IgD-negative memory B cell (primary cell): ENCODE measurements around the gene WWOX. TPM values are rescaled to one million over a fixed set of nuclear protein-coding genes. Genes with fewer than 3 reads are reported as not detected.

Source experiments
- H3K27ac Mint-ChIP-seq, 3 donors: one replicate each; pipeline ENCODE4 v1.8.0; 2020 to 2022; ENCODE audit warnings: mild to moderate bottlenecking in 3 of 3, mixed read lengths in 3 of 3, moderate library complexity in 1 of 3
- H3K27me3 Mint-ChIP-seq: one replicate; pipeline ENCODE4 v1.8.0; 2021; ENCODE audit warnings: mixed read lengths
- H3K36me3 Mint-ChIP-seq: one replicate; pipeline ENCODE4 v1.8.0; 2020; ENCODE audit warnings: mild to moderate bottlenecking, mixed read lengths
- H3K4me1 Mint-ChIP-seq, 3 donors: one replicate each; pipeline ENCODE4 v1.8.0; 2020 to 2022; ENCODE audit warnings: mixed read lengths in 3 of 3, mild to moderate bottlenecking in 1 of 3
- H3K4me3 Mint-ChIP-seq, 4 donors: one replicate each; pipeline ENCODE4 v1.8.0; 2020 to 2022; ENCODE audit warnings: mild to moderate bottlenecking in 4 of 4, mixed read lengths in 4 of 4, moderate library complexity in 3 of 4
- H3K9me3 Mint-ChIP-seq, 3 donors: one replicate each; pipeline ENCODE4 v1.8.0; 2020 to 2021; ENCODE audit warnings: mixed read lengths in 3 of 3, mild to moderate bottlenecking in 1 of 3
- polyA plus RNA-seq: library from polyadenylated mRNA; unstranded; fragments of 300-500 nt; fragmentation: Illumina TruSeq; gene quantifications from one replicate; pipeline ENCODE4 v1.2.3, GENCODE V29; 2021

WWOX gene
- polyA plus RNA-seq, 1 donor from 2014 or later: 12.2 TPM

DNA sequence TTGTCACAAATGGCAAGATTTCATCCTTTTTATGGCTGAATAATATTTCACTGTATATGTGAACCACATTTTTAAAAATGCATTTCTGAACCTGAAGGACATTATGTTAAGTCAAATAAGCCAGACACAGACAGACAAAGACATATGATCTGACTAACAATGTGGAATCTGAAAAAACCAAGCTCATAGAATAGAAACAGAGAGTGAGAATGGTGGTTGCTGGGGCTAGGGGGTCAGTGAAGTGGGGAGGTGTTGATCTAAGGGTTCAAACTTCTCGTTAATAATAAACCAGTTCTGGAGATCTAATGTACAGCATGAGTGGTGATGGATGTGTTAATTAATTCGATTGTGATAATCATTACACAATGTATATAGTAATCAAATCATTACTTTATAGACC is 475.1 kb downstream of the WWOX start:
- Mint-ChIP-seq H3K27me3 (no peaks in the 10 kb centered on the region), H3K36me3 (no peaks in the 10 kb centered on the region), H3K9me3 (peaks cover 0 to 4% (median 1%) of the 10 kb centered on the region in 3 donors), H3K4me1 (peaks cover 8 to 13% (median 10%) of the 10 kb centered on the region in 3 donors), H3K4me3 (no peak overlapping the region), H3K27ac (no peak overlapping the region)

DNA sequence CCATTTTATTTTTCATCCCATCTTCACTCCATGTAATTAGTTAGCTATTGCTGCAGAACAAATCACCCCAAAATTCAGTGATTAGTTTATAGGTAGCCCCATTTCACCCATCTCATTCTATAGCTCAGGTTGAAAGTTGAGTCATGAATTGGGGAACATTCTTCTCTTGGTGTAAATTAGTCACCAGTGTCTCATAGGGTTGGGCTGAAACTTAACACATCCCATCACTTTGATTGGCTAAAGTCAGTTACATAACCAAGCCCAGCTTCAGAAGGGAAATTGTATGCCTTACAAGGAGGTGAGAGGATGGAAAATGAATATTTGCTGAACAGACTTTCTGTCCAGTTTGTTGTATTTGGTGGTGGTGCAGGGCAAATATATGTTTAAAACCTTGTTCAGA is 477.5 kb downstream of the WWOX start:
- Mint-ChIP-seq H3K9me3 (peaks cover 0 to 4% (median 1%) of the 10 kb centered on the region in 3 donors), H3K36me3 (no peaks in the 10 kb centered on the region), H3K27ac (no peak overlapping the region), H3K27me3 (no peaks in the 10 kb centered on the region), H3K4me3 (no peak overlapping the region), H3K4me1 (no peaks in the 10 kb centered on the region)

DNA sequence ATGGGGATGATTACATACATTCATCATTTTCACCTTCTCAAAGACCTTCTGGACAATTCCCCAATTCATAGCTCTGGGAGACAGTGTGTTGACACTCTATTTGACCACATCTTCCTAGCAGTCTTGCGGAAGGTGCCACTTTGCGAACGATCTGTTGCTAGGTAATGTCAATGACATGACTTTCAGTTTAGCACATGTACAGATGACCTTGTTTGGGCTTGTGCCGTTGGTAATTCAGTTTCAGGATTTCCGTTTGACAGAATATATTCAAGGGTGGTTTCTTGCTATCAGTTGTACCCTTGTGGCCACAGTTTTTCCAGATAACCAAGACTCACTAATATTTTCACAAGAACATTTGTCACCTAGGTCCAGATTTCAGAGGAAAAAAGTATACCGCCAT is 478.2 kb downstream of the WWOX start:
- Mint-ChIP-seq H3K27me3 (no peaks in the 10 kb centered on the region), H3K4me3 (no peak overlapping the region), H3K27ac (no peak overlapping the region), H3K9me3 (peaks cover 0 to 4% (median 0%) of the 10 kb centered on the region in 3 donors), H3K36me3 (no peaks in the 10 kb centered on the region), H3K4me1 (no peaks in the 10 kb centered on the region)

DNA sequence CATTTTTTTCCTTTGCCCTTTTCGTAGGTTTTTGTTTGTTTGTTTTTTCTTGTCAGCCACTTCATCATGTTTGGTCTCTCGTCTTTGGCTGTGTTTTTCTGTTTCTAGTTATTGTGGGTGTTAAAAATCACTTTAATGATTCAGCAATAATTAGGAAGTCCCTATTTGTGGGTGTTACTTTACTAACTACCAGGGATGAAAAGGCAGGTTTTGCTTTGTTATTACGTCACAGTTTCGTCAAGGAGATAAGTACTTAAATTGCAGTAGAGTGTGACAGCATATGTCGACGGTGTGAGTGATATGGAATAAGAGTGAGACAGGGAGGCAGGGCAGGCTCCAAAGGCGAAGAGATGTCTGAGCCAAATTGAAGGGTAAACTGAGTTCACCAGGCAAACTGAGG is 479.6 kb downstream of the WWOX start:
- H3K4me3 Mint-ChIP-seq: no peak overlapping the region
- no peaks in the 10 kb centered on the region for H3K9me3 Mint-ChIP-seq
- H3K27ac Mint-ChIP-seq: no peak overlapping the region
- H3K4me1 Mint-ChIP-seq: no peaks in the 10 kb centered on the region
- H3K27me3 Mint-ChIP-seq: no peaks in the 10 kb centered on the region
- H3K36me3 Mint-ChIP-seq: no peaks in the 10 kb centered on the region

DNA sequence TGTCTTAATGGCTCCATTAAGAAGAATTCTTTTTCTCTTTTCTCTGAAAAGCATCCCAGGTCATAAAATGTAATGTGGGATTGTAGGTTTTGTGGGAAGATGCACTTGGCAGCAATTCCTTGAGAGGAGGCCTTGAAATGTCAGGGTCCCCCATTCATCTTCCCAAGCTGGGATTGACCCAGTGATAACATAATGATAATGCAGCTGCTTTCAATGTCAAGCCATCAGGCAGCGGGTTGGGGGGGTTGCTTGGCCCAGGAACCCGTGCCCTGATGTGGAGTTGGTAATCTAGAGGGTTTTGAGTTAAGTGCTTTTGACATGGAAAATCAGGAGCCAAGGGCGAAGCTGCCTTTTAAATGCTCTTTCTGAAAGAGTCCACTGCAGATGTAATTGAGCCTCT is 484.0 kb downstream of the WWOX start:
- H3K9me3 Mint-ChIP-seq: peaks cover 0 to 1% (median 0%) of the 10 kb centered on the region in 3 donors
- peaks cover 2% of the 10 kb centered on the region for H3K36me3 Mint-ChIP-seq
- H3K4me1 Mint-ChIP-seq: no peaks in the 10 kb centered on the region
- H3K27ac Mint-ChIP-seq: no peak overlapping the region
- no peaks in the 10 kb centered on the region for H3K27me3 Mint-ChIP-seq
- no peak overlapping the region for H3K4me3 Mint-ChIP-seq

DNA sequence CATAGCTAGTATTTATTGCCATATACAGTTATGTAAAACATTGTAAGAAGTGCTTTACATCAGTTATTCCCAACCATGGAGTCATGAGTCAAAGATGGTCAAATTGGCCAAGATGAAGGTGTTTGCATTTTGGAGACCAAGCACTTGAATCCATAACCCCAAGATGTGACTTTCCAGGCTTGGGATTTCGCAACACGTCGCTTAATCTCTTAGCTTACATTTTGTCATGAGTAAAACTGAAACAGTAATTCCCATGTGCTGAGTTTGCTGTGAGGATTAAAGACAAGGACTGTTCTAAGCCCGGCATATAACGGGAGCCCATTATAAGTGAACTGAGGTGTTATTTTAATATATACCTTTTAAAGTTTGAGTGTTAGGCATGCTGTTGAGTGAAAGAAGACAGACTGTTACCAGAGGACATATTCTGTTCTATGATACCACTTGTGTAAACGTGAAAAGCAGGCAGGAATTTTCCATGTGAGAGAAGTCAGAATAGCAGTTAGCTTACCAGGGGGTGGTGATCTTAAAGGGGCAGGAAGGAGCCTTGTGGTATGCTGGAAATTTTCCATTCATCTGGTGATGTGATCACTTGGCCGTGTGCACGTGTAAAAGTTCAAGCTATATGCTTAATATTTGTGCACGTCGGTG is 484.9 kb downstream of the WWOX start:
- H3K9me3 Mint-ChIP-seq: peaks cover 0 to 1% (median 0%) of the 10 kb centered on the region in 3 donors

DNA sequence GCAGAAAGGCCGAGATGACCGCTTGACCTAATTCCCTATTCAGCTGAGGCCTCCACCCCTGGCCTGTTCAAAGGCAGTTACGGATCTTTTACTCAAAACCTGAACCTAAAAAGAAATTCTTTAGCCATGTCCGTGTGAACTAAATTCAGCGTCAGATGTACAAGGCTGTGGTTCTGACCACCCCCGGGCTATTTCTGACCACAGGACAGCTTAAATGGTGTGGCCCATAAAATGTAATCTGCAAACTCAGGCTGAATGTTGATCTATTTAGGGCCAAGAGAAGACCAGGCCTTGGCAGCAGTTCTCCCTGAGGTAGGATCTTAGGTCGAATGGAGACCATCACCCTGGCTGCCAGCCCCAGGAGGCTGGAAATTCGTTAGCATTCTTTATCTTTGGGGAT is 485.5 kb downstream of the WWOX start:
- Mint-ChIP-seq H3K9me3 (peaks cover 0 to 1% (median 0%) of the 10 kb centered on the region in 3 donors), H3K4me3 (no peak overlapping the region), H3K4me1 (no peaks in the 10 kb centered on the region), H3K27me3 (no peaks in the 10 kb centered on the region), H3K36me3 (peaks cover 2% of the 10 kb centered on the region), H3K27ac (no peak overlapping the region)

More for the DNA sequence above, 484.9 kb downstream of the WWOX start:
- no peaks in the 10 kb centered on the region for H3K4me1 Mint-ChIP-seq
- no peaks in the 10 kb centered on the region for H3K27me3 Mint-ChIP-seq
- H3K27ac Mint-ChIP-seq: no peak overlapping the region
- no peak overlapping the region for H3K4me3 Mint-ChIP-seq
- peaks cover 2% of the 10 kb centered on the region for H3K36me3 Mint-ChIP-seq

DNA sequence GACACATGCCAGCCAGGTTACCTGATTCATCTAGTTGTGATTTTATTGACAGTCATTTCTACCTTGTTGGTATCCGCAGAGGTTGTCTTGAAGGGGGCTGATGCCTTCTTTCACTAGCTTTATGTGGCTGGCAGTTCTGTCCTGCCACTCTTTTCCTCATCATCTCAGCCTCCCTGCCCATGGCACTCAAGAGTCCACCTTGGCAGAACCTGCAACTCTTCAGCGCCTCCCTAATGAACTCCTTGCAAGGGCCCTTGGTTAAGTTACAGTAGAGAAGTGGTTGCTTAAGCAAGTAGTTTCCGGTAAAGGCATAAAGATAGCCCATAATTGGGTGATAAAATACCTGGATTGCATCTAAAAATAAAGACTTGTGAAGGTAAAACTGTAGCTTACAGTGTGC is 489.9 kb downstream of the WWOX start:
- peaks cover 0 to 1% (median 0%) of the 10 kb centered on the region in 3 donors for H3K9me3 Mint-ChIP-seq
- H3K4me3 Mint-ChIP-seq: no peak overlapping the region
- H3K36me3 Mint-ChIP-seq: peaks cover 5% of the 10 kb centered on the region
- peaks cover 0 to 4% (median 3%) of the 10 kb centered on the region in 3 donors for H3K4me1 Mint-ChIP-seq
- H3K27ac Mint-ChIP-seq: no peak overlapping the region
- H3K27me3 Mint-ChIP-seq: no peaks in the 10 kb centered on the region

DNA sequence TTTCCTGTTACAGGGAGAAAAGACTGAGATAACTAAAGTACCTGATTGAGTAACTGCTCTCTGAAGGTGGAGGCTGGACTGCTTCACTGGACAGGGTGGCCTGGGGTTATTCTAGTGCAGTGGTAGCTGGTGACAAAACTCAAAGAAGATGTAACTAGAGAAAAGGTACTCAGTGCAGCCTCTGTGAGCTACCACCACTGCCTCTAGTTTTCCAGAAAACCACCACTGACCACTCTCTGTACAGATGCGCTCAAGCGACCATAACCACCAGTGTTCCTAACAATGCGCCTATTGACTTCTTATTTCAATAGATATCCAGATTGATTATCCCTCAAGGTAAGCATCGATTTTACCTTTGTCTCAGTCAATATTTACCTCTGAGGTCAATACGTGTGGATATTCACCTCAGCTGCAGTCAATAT is 492.2 kb downstream of the WWOX start:
- peaks cover 3 to 5% (median 4%) of the 10 kb centered on the region in 3 donors for H3K4me1 Mint-ChIP-seq
- peaks cover 1% of the 10 kb centered on the region for H3K27me3 Mint-ChIP-seq
- no peak overlapping the region for H3K4me3 Mint-ChIP-seq
- H3K27ac Mint-ChIP-seq: no peak overlapping the region
- no peaks in the 10 kb centered on the region for H3K9me3 Mint-ChIP-seq
- peaks cover 7% of the 10 kb centered on the region for H3K36me3 Mint-ChIP-seq

DNA sequence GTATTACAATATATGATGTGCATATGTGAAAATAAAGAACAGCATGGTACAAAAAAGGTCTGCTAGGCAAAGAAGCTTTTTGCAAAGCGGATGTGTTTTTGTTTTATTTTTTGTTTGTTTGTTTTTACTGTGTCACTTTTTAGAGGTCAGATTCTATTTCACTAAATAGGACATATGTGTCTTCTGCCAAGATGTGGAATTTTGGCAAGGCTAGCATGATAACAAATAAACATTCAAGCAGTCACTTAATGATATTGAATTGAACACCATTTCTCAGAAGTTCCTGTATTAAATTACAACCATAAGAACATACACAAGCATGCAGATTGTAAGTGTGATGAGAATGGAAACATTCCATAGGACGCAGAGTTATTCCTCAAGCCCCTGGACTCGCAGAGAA is 492.7 kb downstream of the WWOX start:
- no peak overlapping the region for H3K4me3 Mint-ChIP-seq
- H3K9me3 Mint-ChIP-seq: no peaks in the 10 kb centered on the region

DNA sequence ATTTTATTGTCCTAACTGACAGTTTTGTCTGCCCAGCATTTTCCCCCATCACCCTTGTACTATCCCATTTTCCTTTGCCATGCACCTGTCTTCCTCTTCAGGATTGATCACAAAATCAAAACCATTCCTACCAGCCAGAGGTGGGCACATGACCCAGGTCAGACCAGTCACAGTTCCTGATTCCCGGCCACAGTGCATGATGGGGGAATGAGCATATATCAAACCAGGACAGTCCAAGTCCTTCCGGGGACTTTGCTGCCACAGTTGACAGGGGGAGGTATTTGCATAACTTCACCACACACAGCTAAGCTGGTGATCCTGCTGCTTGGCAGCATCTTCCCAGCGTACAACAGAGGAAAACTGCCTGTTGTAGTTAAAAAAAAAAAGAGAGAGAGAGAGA is 493.9 kb downstream of the WWOX start:
- no peak overlapping the region for H3K27ac Mint-ChIP-seq
- H3K4me3 Mint-ChIP-seq: no peak overlapping the region
- peaks cover 3 to 8% (median 4%) of the 10 kb centered on the region in 3 donors for H3K4me1 Mint-ChIP-seq
- no peaks in the 10 kb centered on the region for H3K9me3 Mint-ChIP-seq
- H3K36me3 Mint-ChIP-seq: peaks cover 7% of the 10 kb centered on the region
- H3K27me3 Mint-ChIP-seq: peaks cover 1% of the 10 kb centered on the region

More for the DNA sequence above, 492.7 kb downstream of the WWOX start:
- peaks cover 1% of the 10 kb centered on the region for H3K27me3 Mint-ChIP-seq
- no peak overlapping the region for H3K27ac Mint-ChIP-seq
- peaks cover 3 to 5% (median 4%) of the 10 kb centered on the region in 3 donors for H3K4me1 Mint-ChIP-seq
- H3K36me3 Mint-ChIP-seq: peaks cover 7% of the 10 kb centered on the region

DNA sequence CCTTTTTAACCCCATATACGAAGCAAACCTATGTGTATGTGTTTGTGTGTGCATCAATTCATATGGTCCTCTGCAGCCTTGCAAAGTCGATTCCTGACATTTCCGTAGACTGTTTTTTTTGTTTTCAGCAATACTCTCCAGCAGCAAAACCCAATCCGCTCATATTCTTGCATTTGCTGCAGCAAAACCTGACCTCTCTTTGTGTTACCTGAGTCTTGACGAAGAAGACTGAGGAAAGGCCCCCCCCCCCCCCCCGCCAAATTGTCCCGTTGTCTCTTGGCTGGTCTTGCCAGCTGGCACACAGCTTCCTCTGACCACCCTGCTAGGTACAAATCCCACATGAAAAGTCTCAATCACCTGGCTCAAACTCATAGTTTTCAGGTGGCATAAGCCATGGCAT is 494.7 kb downstream of the WWOX start:
- H3K27me3 Mint-ChIP-seq: peaks cover 1% of the 10 kb centered on the region
- H3K27ac Mint-ChIP-seq: no peak overlapping the region
- H3K36me3 Mint-ChIP-seq: peaks cover 7% of the 10 kb centered on the region
- H3K9me3 Mint-ChIP-seq: no peaks in the 10 kb centered on the region
- peaks cover 3 to 8% (median 4%) of the 10 kb centered on the region in 3 donors for H3K4me1 Mint-ChIP-seq
- no peak overlapping the region for H3K4me3 Mint-ChIP-seq

DNA sequence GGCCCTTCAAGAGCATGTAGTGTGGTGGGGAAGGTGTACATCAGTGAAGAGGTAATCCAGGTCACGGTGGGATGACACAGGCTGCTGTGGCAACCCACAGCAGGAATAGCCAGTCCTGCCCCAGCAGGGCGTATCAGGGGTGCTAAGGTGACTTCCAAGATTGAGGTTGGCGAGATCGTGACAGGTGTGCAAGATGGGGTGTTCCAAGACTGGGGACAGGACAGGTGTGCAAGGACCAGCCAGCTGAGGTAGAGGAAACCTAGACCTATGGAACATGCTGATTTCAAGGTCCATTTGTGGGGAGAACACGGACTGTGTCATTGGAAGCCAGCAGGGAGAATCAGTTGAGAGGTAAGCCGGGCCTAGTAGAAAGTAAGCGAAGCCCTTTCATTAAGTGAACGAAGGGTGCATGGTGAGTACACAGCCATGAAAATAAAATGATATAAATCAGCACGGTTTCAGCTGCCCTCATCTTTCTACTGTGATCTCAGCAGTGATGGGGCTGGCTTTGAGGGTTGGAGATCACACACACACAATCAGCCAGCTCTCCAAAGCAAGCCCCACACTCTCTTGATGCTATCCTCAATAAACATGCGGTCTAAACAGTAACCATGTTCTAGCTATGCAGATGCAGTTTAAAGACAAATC is 497.0 kb downstream of the WWOX start:
- peaks cover 3% of the 10 kb centered on the region for H3K36me3 Mint-ChIP-seq
- no peaks in the 10 kb centered on the region for H3K9me3 Mint-ChIP-seq
- no peak overlapping the region for H3K27ac Mint-ChIP-seq
- peaks cover 2 to 8% (median 4%) of the 10 kb centered on the region in 3 donors for H3K4me1 Mint-ChIP-seq
- peaks cover 1% of the 10 kb centered on the region for H3K27me3 Mint-ChIP-seq
- H3K4me3 Mint-ChIP-seq: no peak overlapping the region

DNA sequence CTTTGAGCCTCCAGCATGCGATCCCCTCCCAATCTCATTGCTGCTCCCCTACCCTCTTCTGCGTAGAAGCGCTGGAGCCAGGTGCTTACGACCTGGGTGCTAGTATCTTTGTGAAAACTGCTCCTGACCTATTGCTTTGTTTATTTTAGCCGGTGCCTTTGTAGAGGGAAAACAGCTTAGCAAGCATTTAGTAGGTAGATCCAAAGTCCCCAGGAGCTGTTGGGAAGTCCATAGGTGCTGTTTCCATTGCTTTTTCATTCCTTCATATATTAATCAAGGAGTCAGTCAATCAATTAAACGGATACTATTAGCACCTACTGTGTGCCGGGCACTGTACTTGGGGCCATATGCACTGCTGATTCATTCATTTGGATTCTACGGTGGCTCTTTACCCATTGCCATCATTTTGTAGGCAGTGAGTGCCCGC is 497.6 kb downstream of the WWOX start:
- Mint-ChIP-seq H3K36me3 (peaks cover 3% of the 10 kb centered on the region), H3K4me1 (peaks cover 2 to 8% (median 4%) of the 10 kb centered on the region in 3 donors), H3K9me3 (no peaks in the 10 kb centered on the region), H3K27ac (no peak overlapping the region), H3K4me3 (no peak overlapping the region), H3K27me3 (peaks cover 1% of the 10 kb centered on the region)

DNA sequence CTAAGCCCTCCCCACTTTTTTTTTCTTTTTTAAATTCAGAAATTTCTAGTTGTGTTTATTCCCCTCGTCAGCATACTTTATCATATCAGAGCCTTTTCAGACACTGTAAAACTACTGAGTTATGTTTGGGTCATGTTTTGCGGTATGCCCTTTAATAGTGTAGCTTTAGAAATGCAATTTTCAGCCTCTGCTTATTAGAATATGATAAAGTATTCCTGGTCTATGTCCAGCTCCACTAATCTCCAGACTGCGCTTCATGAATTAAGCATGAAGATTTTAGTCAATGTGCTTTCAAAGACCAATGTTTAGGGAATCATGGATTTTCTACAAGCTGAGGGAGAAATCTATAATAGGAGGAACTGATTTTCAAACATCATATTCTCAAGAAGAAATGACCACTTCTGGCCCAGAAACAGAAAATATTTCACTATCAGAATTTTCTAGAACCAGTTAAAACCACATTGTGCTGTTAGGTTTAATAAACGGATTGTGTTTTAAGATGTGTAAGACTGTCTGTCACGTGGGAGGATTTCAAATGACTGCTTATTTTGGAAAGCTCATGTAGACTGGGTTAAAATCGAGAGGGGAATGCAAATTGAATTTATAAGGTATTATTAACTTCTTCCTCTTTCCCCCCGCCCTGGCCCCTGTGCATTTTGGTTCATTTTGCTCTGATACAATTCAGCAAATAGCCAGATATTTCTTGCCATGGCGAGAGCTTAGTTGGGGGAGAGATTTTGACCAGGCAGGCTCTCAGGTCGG is 498.5 kb downstream of the WWOX start:
- peaks cover 1% of the 10 kb centered on the region for H3K27me3 Mint-ChIP-seq
- no peaks in the 10 kb centered on the region for H3K9me3 Mint-ChIP-seq
- H3K27ac Mint-ChIP-seq: no peak overlapping the region
- peaks cover 3% of the 10 kb centered on the region for H3K36me3 Mint-ChIP-seq
- peaks cover 0 to 8% (median 2%) of the 10 kb centered on the region in 3 donors for H3K4me1 Mint-ChIP-seq
- H3K4me3 Mint-ChIP-seq: no peak overlapping the region
